Astrocyte (in vitro differentiated cells and primary cell): Measurements from ENCODE around the gene OSM. TPM values are rescaled to one million over a fixed set of nuclear protein-coding genes. Genes with fewer than 3 reads are reported as not detected.

Experiments used
- DNase-seq: peaks from one replicate; pipeline ENCODE4 v3.0.0-alpha.2; 2010; ENCODE audit warnings: low read depth
- FAIRE-seq: peaks from 2 replicates; lab custom pipeline; 2011; peaks lifted over from hg19 to GRCh38; lab: Jason Lieb, UNC
- H2AFZ ChIP-seq: 2 replicates; pipeline ENCODE4 v1.6.0; 2012; ENCODE audit warnings: low read depth, low read length, inconsistent platforms
- H3K27ac ChIP-seq: 2 replicates; pipeline ENCODE4 v1.5.1; 2011; ENCODE audit warnings: low read depth, low read length, inconsistent platforms
- H3K27me3 ChIP-seq: 2 replicates; pipeline ENCODE4 v1.6.0; 2011; ENCODE audit warnings: low read length, inconsistent platforms; ENCODE audit not compliant: insufficient read depth
- H3K36me3 ChIP-seq: 2 replicates; pipeline ENCODE4 v1.5.1; 2011; ENCODE audit warnings: low read length, inconsistent platforms; ENCODE audit not compliant: insufficient read depth
- H3K4me1 ChIP-seq: 2 replicates; pipeline ENCODE4 v1.5.1; 2011; ENCODE audit warnings: low read length, inconsistent platforms; ENCODE audit not compliant: insufficient read depth
- H3K4me2 ChIP-seq: 2 replicates; pipeline ENCODE4 v1.6.0; 2012; ENCODE audit warnings: low read length, inconsistent platforms
- H3K4me3 ChIP-seq: 2 replicates; pipeline ENCODE4 v1.5.1; 2011; ENCODE audit warnings: low read depth, mild to moderate bottlenecking, low read length, inconsistent platforms; ENCODE audit not compliant: insufficient read depth
- H3K79me2 ChIP-seq: 2 replicates; pipeline ENCODE4 v1.6.0; 2012; ENCODE audit warnings: mild to moderate bottlenecking, low read length, inconsistent platforms; ENCODE audit not compliant: insufficient read depth
- H3K9ac ChIP-seq: 2 replicates; pipeline ENCODE4 v1.6.0; 2012; ENCODE audit warnings: mild to moderate bottlenecking, low read length, inconsistent platforms
- H3K9me3 ChIP-seq: 2 replicates; pipeline ENCODE4 v1.5.1; 2012; ENCODE audit warnings: low read depth, mild to moderate bottlenecking, low read length, inconsistent platforms; ENCODE audit not compliant: insufficient read depth
- H4K20me1 ChIP-seq: 2 replicates; pipeline ENCODE4 v1.6.0; 2012; ENCODE audit warnings: low read length, inconsistent platforms; ENCODE audit not compliant: insufficient read depth
- H3K27ac Mint-ChIP-seq: one replicate; pipeline ENCODE4 v1.8.0; 2021; ENCODE audit warnings: mild to moderate bottlenecking, mixed read lengths; ENCODE audit not compliant: unreplicated experiment
- H3K27me3 Mint-ChIP-seq: one replicate; pipeline ENCODE4 v1.8.0; 2021; ENCODE audit warnings: low read depth, mixed read lengths; ENCODE audit not compliant: unreplicated experiment
- H3K36me3 Mint-ChIP-seq: one replicate; pipeline ENCODE4 v1.8.0; 2021; ENCODE audit warnings: low read depth, mixed read lengths; ENCODE audit not compliant: unreplicated experiment
- H3K4me1 Mint-ChIP-seq: one replicate; pipeline ENCODE4 v1.8.0; 2021; ENCODE audit warnings: low read depth, mixed read lengths; ENCODE audit not compliant: unreplicated experiment
- H3K4me3 Mint-ChIP-seq: one replicate; pipeline ENCODE4 v1.8.0; 2021; ENCODE audit warnings: mild to moderate bottlenecking, moderate library complexity, mixed read lengths; ENCODE audit not compliant: unreplicated experiment
- H3K9me3 Mint-ChIP-seq: one replicate; pipeline ENCODE4 v1.8.0; 2021; ENCODE audit warnings: mild to moderate bottlenecking, mixed read lengths; ENCODE audit not compliant: unreplicated experiment
- CTCF ChIP-seq: IDR thresholded peaks from 2 replicates; pipeline ENCODE4 v1.5.1; 2011; ENCODE audit warnings: low read depth, mild to moderate bottlenecking, inconsistent platforms, low read length, moderate library complexity; ENCODE audit not compliant: insufficient read depth
- EZH2 ChIP-seq: IDR thresholded peaks from 2 replicates; pipeline ENCODE4 v1.6.1; 2012; ENCODE audit warnings: mild to moderate bottlenecking, low read length, inconsistent platforms; ENCODE audit not compliant: insufficient read depth
- total RNA-seq: library from RNA; stranded (reverse); gene quantifications from 2 replicates; pipeline ENCODE4 v1.2.1, GENCODE V29; 2021

Gene OSM
- total RNA-seq, 1 donor from 2014 or later: not detected

GRCh38 chr22:30252411-30253204 is 14.0 kb downstream of the OSM start:
- Histone ChIP-seq H3K4me2 (peak overlapping the region; percentile 40), H4K20me1 (no peaks in the 10 kb centered on the region), H3K9ac (peak overlapping the region; percentile 100), H3K79me2 (peaks cover 10% of the 10 kb centered on the region), H3K27ac (peak overlapping the region; percentile 95), H3K36me3 (no peaks in the 10 kb centered on the region), H3K4me3 (no peak overlapping the region), H3K4me1 (peaks cover 82% of the 10 kb centered on the region), H3K9me3 (no peaks in the 10 kb centered on the region), H3K27me3 (no peaks in the 10 kb centered on the region), H2AFZ (peak overlapping the region; percentile 44)
- H3K27me3 Mint-ChIP-seq: no peaks in the 10 kb centered on the region
- peak overlapping the region; percentile 5 for H3K4me3 Mint-ChIP-seq
- no peaks in the 10 kb centered on the region for H3K36me3 Mint-ChIP-seq
- TF ChIP-seq CTCF: no peak
- no peak for TF ChIP-seq EZH2
- peaks cover 37% of the 10 kb centered on the region for H3K4me1 Mint-ChIP-seq
- peak overlapping the region; percentile 60 for H3K27ac Mint-ChIP-seq
- DNase-seq: no peak
- FAIRE-seq: no peak
- H3K9me3 Mint-ChIP-seq: peaks cover 2% of the 10 kb centered on the region

- H3K27me3 ChIP-seq: no peaks in the 10 kb centered on the region
- FAIRE-seq (no peak), DNase-seq (peak; percentile 66)
- no peaks in the 10 kb centered on the region for H3K9me3 ChIP-seq
- no peak overlapping the region for H3K4me3 ChIP-seq
- H3K4me3 Mint-ChIP-seq: no peak overlapping the region
- no peaks in the 10 kb centered on the region for H3K36me3 Mint-ChIP-seq
- H2AFZ ChIP-seq: no peak overlapping the region
- H3K9ac ChIP-seq: peak overlapping the region; percentile 100
- TF ChIP-seq EZH2 (no peak), CTCF (no peak)
- no peaks in the 10 kb centered on the region for H3K27me3 Mint-ChIP-seq
- no peaks in the 10 kb centered on the region for H3K36me3 ChIP-seq
- H4K20me1 ChIP-seq: no peaks in the 10 kb centered on the region
- peaks cover 2% of the 10 kb centered on the region for H3K9me3 Mint-ChIP-seq
- H3K4me1 ChIP-seq: peaks cover 81% of the 10 kb centered on the region
- peak overlapping the region; percentile 95 for H3K27ac ChIP-seq
- H3K4me1 Mint-ChIP-seq: peaks cover 41% of the 10 kb centered on the region
- peak overlapping the region; percentile 40 for H3K4me2 ChIP-seq
- H3K79me2 ChIP-seq: peaks cover 19% of the 10 kb centered on the region
- H3K27ac Mint-ChIP-seq: peak overlapping the region; percentile 94
Observed at GRCh38 chr22:30251711-30252110, 14.9 kb downstream of the OSM start.
